NOMO-1 treated with DMSO at 0.1 percent for 48 hours (cell line): ENCODE results near the gene WDR54.
"Not testable (repeated sequence)": the region's sequence is repeated elsewhere in the genome, so short reads cannot be mapped to it uniquely, and the experiment has no call there.

Experiments
- DNase-seq: peaks from one replicate; lab custom pipeline; 2025; ENCODE audit not compliant: unreplicated experiment; lab: John Stamatoyannopoulos, UW

WDR54 gene

GRCh38 chr2:74450570-74451190, 29.1 kb downstream of the WDR54 start:
- DNase-seq = no peak

GRCh38 chr2:74454654-74455511, 33.4 kb downstream of the WDR54 start, which contains the start of gene INO80B:
INO80B (plus strand) TSS chr2:74455087; CDS start chr2:74455117, 30 bp downstream.
- DNase-seq = peak; percentile 96

- DNase-seq = peak; percentile 45
Measured at GRCh38 chr2:74457129-74457548, 35.6 kb downstream of the WDR54 start.

- DNase-seq = no peak
Measured at GRCh38 chr2:74457549-74458131, 36.1 kb downstream of the WDR54 start.

- peak; percentile 100 for DNase-seq
Measured at GRCh38 chr2:74458132-74458937, 36.8 kb downstream of the WDR54 start, which contains the start of gene WBP1. WBP1 (plus strand) TSS chr2:74458438; CDS start chr2:74458603, 165 bp downstream.

GRCh38 chr2:74458938-74459363, 37.4 kb downstream of the WDR54 start:
- DNase-seq = no peak

GRCh38 chr2:74459503-74460118, 38.1 kb downstream of the WDR54 start:
- not testable (repeated sequence) for DNase-seq

- not testable (repeated sequence) for DNase-seq
Measured at GRCh38 chr2:74460187-74460586, 38.7 kb downstream of the WDR54 start.

GRCh38 chr2:74461187-74462053, 39.9 kb downstream of the WDR54 start:
- DNase-seq = no peak

- no peak for DNase-seq
Measured at GRCh38 chr2:74462054-74462785, 40.7 kb downstream of the WDR54 start.

- no peak for DNase-seq
Measured at GRCh38 chr2:74462786-74463105, 41.2 kb downstream of the WDR54 start.

- no peak for DNase-seq
Measured at GRCh38 chr2:74464406-74464805, 42.9 kb downstream of the WDR54 start.

- not testable (repeated sequence) for DNase-seq
Measured at GRCh38 chr2:74470742-74471141, 49.2 kb downstream of the WDR54 start.

- DNase-seq = no peak
Measured at GRCh38 chr2:74471332-74472065, 50.0 kb downstream of the WDR54 start.

- peak; percentile 89 for DNase-seq
Measured at GRCh38 chr2:74472086-74472944, 50.8 kb downstream of the WDR54 start, which contains the start of gene MRPL53. MRPL53 (minus strand) TSS chr2:74472680; CDS start chr2:74472660, 20 bp downstream.

- no peak for DNase-seq
Measured at GRCh38 chr2:74472945-74473258, 51.4 kb downstream of the WDR54 start.

- no peak for DNase-seq
Measured at GRCh38 chr2:74474481-74474880, 53.0 kb downstream of the WDR54 start.
